K562 (cell line): ENCODE measurements around the gene UPK3BL1. TPM values are rescaled to one million over a fixed set of nuclear protein-coding genes. Genes with fewer than 3 reads are reported as not detected.
"Not testable (repeated sequence)": the region's sequence is repeated elsewhere in the genome, so short reads cannot be mapped to it uniquely, and the experiment has no call there.

ENCODE experiments used
- ATAC-seq: fragments of 200-7000 bp; cut with Tn5 transposase; 3 replicates; pipeline ENCODE4 v1.9.1; 2020; ENCODE audit warnings: moderate library complexity
- BruUV-seq: library from RNA; stranded (reverse); fragments of 400-500 nt; replicated peaks from 2 replicates; lab custom pipeline; 2021; lab: Mats Ljungman, UMichigan
- CTCF ChIA-PET: fragments of 300-600 bp; formaldehyde crosslinking; extraction: SDS; loops from one replicate; lab custom pipeline; 2021; ENCODE audit warnings: low intra/inter-chr PET ratio; lab: Yijun Ruan, JAX
- POLR2A ChIA-PET: fragments of 300-600, 350-650 bp; sonication (Branson Sonifier 250); formaldehyde crosslinking; extraction: SDS; loops from one replicate; lab custom pipeline; 2021; ENCODE audit warnings: antibody characterized with exemption, inconsistent platforms; lab: Yijun Ruan, JAX
- DNase-seq, 4 experiments: peaks; one replicate each; pipeline versions ENCODE4 v3.0.0 to v3.0.0-alpha.2; 2011 to 2018; ENCODE audit warnings: low spot score in 3 of 4, mixed read lengths in 3 of 4; ENCODE audit errors: extremely low read depth in 1 of 4
- FAIRE-seq: peaks from 2 replicates; lab custom pipeline; 2011; peaks lifted over from hg19 to GRCh38; lab: Jason Lieb, UNC
- H2AFZ ChIP-seq: 2 replicates; pipeline ENCODE4 v1.6.0; 2011; ENCODE audit warnings: low read depth, low read length, control low read depth, inconsistent platforms
- H3K27ac ChIP-seq: fragments of 200-600 bp; 3 replicates; pipeline ENCODE4 v1.8.0; 2011; ENCODE audit warnings: low read depth, mild to moderate bottlenecking, control low read depth, inconsistent platforms, low read length, moderate library complexity, mixed read lengths; ENCODE audit errors: extremely low read depth
- H3K27me3 ChIP-seq, 2 experiments: fragments of 300-600 bp in 1 of 2; 2 replicates in 1 of 2; 3 replicates in 1 of 2; pipeline versions ENCODE4 v1.6.0 to v1.8.0; 2011; ENCODE audit warnings: inconsistent platforms in 2 of 2, low read length in 2 of 2, mild to moderate bottlenecking in 1 of 2, mixed read lengths in 1 of 2, moderate library complexity in 1 of 2; ENCODE audit not compliant: control insufficient read depth in 2 of 2, insufficient read depth in 2 of 2
- H3K36me3 ChIP-seq: fragments of 300-600 bp; 3 replicates; pipeline ENCODE4 v1.8.0; 2011; ENCODE audit warnings: mild to moderate bottlenecking, low read length, inconsistent platforms; ENCODE audit not compliant: control insufficient read depth, insufficient read depth
- H3K4me1 ChIP-seq, 2 experiments: fragments of 200-600 bp in 1 of 2; replicated peaks in 1 of 2; 2 replicates in 1 of 2; 3 replicates in 1 of 2; pipeline versions ENCODE4 v1.5.1 to v1.8.0; 2011; ENCODE audit warnings: inconsistent platforms in 2 of 2, low read length in 2 of 2, mild to moderate bottlenecking in 1 of 2, mixed read lengths in 1 of 2, moderate library complexity in 1 of 2; ENCODE audit not compliant: control insufficient read depth in 2 of 2, insufficient read depth in 2 of 2
- H3K4me2 ChIP-seq: 2 replicates; pipeline ENCODE4 v1.6.1; 2011; ENCODE audit warnings: low read length, control low read depth, inconsistent platforms, mixed read lengths; ENCODE audit not compliant: insufficient read depth
- H3K4me3 ChIP-seq: fragments of 200-600 bp; sonication (generic), shearing (Covaris generic); 2 replicates; pipeline ENCODE4 v1.5.1; 2016; ENCODE audit warnings: control low read depth, inconsistent platforms
- H3K79me2 ChIP-seq: fragments of 200-600 bp; 3 replicates; pipeline ENCODE4 v1.8.0; 2011; ENCODE audit warnings: low read length, inconsistent platforms; ENCODE audit not compliant: control insufficient read depth, insufficient read depth
- H3K9ac ChIP-seq, 2 experiments: 2 replicates each; pipeline versions ENCODE4 v1.6.0 to v1.6.1; 2011; ENCODE audit warnings: low read depth in 2 of 2, low read length in 2 of 2, control low read depth in 1 of 2, inconsistent platforms in 1 of 2, mild to moderate bottlenecking in 1 of 2, mixed read lengths in 1 of 2; ENCODE audit not compliant: insufficient read depth in 1 of 2
- H3K9me1 ChIP-seq: one replicate; pipeline ENCODE4 v1.6.0; 2011; ENCODE audit warnings: inconsistent platforms, mild to moderate bottlenecking, low read length, moderate library complexity; ENCODE audit not compliant: control insufficient read depth, insufficient read depth
- H3K9me3 ChIP-seq: replicated peaks from 2 replicates; pipeline ENCODE4 v1.5.1; 2011; ENCODE audit warnings: low read depth, low read length, inconsistent platforms; ENCODE audit not compliant: control insufficient read depth, insufficient read depth
- H4K20me1 ChIP-seq: replicated peaks from 2 replicates; pipeline ENCODE4 v1.6.1; 2011; ENCODE audit warnings: low read length, inconsistent platforms, mixed read lengths; ENCODE audit not compliant: control insufficient read depth, insufficient read depth
- WGBS: fragments of 100-300 bp; shearing (Covaris generic); methylation state at CpG from one replicate; pipeline ENCODE4 v1.1.6; 2016; ENCODE audit warnings: low coverage, mixed read lengths; ENCODE audit not compliant: insufficient coverage; ENCODE audit errors: missing lambda C conversion rate; 5-methylcytosine and 5-hydroxymethylcytosine counted together
- in situ Hi-C: fragments of 300-500 bp; cut with MboI; formaldehyde crosslinking; loops from 4 replicates; pipeline ENCODE4 v1.15.0; 2018; ENCODE audit warnings: inconsistent platforms, mixed read lengths
- intact Hi-C: fragments of 100-400 bp; cut with micrococcal nuclease; formaldehyde crosslinking; loops from 2 replicates; pipeline ENCODE4 v1.14.2; 2022
- polyA plus RNA-seq, 8 experiments: library from polyadenylated mRNA; depleted of rRNA in 4 of 8; stranded (reverse) in 5 of 8; unstranded in 3 of 8; fragments of >200 nt; fragmentation: Nextera tagmentation in 2 of 8; fragmentation: Illumina TruSeq in 1 of 8; extraction: Ambion mirVana in 2 of 8; extraction: Trizol in 1 of 8; gene quantifications; 2 replicates each; pipeline versions ENCODE4 v1.2.1 to v1.2.3, GENCODE V29; 2011 to 2014; ENCODE audit warnings: inconsistent platforms in 1 of 8, missing spikeins in 1 of 8
- total RNA-seq, 7 experiments: library from RNA; depleted of rRNA in 6 of 7; stranded (reverse); fragments of >200 nt in 6 of 7; fragmentation: Illumina TruSeq in 2 of 7; extraction: Trizol in 2 of 7; gene quantifications; 2 replicates each; pipeline versions ENCODE4 v1.2.1 to v1.2.3, GENCODE V29; 2011 to 2021; ENCODE audit warnings: low replicate concordance in 1 of 7

The UPK3BL1 gene
- total and polyA plus RNA-seq, 9 of the 15 experiments (the other 6 are each of a cell fraction or from before 2014, with no cell fraction given) = 3.9 to 36.3 (median 15.6) TPM

DNA sequence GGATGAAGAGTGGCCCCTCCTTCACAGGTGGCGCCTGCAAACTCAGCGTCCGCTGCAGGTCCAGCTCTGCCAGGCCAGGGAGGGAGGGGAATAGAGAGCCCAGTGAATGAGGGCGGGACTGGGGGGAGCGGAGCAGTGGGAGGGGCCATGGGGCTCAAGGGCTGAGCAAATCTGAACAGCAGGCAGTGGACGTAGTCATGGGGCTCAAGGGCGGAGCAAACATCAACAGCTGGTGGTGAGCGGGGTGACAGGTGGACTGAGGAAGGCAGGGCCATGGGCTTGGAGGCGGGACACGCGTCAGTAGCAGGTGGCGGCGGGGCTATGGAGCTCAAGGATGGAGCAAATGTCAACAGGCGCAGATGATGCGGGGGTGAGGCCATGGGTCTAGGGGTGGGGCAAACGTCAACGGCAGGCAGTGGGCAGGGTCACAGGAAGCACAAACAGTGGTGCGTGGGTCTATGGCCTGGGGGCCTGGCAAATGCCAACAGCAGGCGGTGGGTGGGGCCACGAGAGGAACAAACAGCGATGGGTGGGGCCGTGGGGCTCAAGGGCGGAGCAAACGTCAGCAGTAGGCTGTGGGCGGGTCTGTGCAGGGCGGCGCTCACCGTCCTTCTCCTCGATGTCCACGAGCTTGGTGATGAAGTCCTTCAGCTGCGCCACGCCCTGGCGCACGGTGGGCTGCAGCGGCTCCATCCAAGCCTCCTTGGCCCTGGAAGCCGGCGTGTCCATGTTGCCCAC is 45.9 kb upstream of the UPK3BL1 start:
- DNase-seq, H4K20me1 ChIP-seq, BruUV-seq, CTCF ChIA-PET, H3K27ac ChIP-seq, intact Hi-C loops, POLR2A ChIA-PET, H3K9me1 ChIP-seq, H3K36me3 ChIP-seq, H3K4me1 ChIP-seq, H3K4me2 ChIP-seq, H3K27me3 ChIP-seq, FAIRE-seq, H3K9ac ChIP-seq, in situ Hi-C loops, H3K79me2 ChIP-seq, H2AFZ ChIP-seq, H3K9me3 ChIP-seq, H3K4me3 ChIP-seq: not testable (repeated sequence)
- WGBS = no CpG with 5 or more reads among the region's 37 CpGs
- ATAC-seq = peak; percentile 98

DNA sequence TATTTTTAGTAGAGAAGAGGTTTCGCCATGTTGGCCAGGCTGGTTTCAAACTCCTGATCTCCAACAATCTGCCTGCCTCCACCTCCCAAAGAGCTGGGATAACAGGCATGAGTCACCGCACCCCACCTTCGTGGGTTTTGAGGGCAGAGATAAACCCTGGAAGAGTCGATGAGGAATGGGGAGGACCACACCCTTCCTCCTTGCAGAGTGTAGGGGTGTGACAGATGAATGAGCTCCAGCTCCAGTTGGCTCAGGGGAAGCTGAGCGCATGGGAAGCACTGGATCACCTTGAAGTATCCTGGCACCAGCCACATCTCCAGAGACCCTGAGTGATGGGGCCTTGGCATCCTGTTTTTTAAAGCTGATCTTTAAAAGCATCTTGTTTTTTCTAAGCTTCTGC is 40.0 kb upstream of the UPK3BL1 start:
- not testable (repeated sequence) for FAIRE-seq

DNA sequence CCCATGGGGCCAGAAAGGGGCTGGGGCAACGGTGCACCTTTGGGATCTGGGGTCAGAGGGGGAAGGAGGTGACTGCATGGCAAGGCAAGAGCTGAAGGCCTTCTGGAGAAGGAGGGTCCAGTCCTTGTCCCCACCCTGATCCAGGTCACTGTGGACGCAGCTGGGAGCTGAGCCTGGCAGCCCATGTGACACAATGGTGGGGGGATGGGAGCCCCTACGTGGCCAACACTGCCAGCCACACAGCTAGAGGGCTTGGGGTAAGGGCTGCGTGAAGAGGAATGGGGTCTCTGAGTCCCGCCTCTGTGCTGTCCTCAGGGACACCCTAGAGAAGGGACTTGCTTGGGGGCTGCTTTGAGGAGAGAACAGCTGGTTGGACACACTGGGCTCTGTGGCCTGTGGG is 38.2 kb upstream of the UPK3BL1 start:
- H3K4me3 ChIP-seq, BruUV-seq, DNase-seq, H3K4me2 ChIP-seq, H3K36me3 ChIP-seq, intact Hi-C loops, H3K9ac ChIP-seq, H3K27ac ChIP-seq, POLR2A ChIA-PET, H3K4me1 ChIP-seq, H3K27me3 ChIP-seq, ATAC-seq, H4K20me1 ChIP-seq, H2AFZ ChIP-seq, in situ Hi-C loops, H3K79me2 ChIP-seq, H3K9me1 ChIP-seq, FAIRE-seq, H3K9me3 ChIP-seq, CTCF ChIA-PET: not testable (repeated sequence)
- WGBS = no CpG with 5 or more reads among the region's 5 CpGs

More for the DNA sequence above, 40.0 kb upstream of the UPK3BL1 start:
- in situ Hi-C loops, H3K9ac ChIP-seq, H2AFZ ChIP-seq, intact Hi-C loops, H4K20me1 ChIP-seq, H3K9me3 ChIP-seq, H3K27me3 ChIP-seq, H3K9me1 ChIP-seq, H3K4me1 ChIP-seq, H3K27ac ChIP-seq, POLR2A ChIA-PET, H3K36me3 ChIP-seq, H3K79me2 ChIP-seq, DNase-seq, BruUV-seq, CTCF ChIA-PET, H3K4me3 ChIP-seq, H3K4me2 ChIP-seq: not testable (repeated sequence)
- peak; percentile 90 for ATAC-seq
- WGBS = no CpG with 5 or more reads among the region's 5 CpGs

DNA sequence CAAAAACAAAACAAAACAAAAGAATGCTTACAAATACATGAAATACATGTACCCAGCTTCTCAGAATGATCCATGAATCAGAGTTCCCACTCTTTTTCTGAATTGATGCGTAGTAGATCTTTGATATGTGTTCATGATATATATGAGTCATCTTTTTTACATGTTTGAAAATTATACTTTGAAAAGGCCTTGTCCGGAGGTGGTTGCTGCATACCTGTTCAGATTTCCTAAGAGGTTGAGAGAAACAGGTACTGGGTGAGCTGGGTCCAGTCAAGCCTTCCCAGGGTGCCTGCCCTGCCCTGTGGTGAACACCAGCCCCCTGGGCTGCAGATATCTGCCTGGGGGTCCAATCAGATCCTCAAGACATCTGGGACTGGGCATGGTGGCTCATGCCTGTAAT is 33.0 kb upstream of the UPK3BL1 start:
- no CpG with 5 or more reads among the region's 2 CpGs for WGBS
- H2AFZ ChIP-seq, H3K27me3 ChIP-seq, H4K20me1 ChIP-seq, ATAC-seq, FAIRE-seq, CTCF ChIA-PET, H3K4me3 ChIP-seq, H3K27ac ChIP-seq, H3K9me1 ChIP-seq, H3K4me2 ChIP-seq, POLR2A ChIA-PET, intact Hi-C loops, DNase-seq, H3K9ac ChIP-seq, H3K4me1 ChIP-seq, H3K79me2 ChIP-seq, H3K36me3 ChIP-seq, H3K9me3 ChIP-seq, BruUV-seq: not testable (repeated sequence)
- in situ Hi-C loops = loop anchor here (5.0 kb wide), 1 partner anchor 98 kb away; no protein-coding TSS in a partner anchor
